ENCODE results near the gene RPAP3.

The RPAP3 gene

DNA sequence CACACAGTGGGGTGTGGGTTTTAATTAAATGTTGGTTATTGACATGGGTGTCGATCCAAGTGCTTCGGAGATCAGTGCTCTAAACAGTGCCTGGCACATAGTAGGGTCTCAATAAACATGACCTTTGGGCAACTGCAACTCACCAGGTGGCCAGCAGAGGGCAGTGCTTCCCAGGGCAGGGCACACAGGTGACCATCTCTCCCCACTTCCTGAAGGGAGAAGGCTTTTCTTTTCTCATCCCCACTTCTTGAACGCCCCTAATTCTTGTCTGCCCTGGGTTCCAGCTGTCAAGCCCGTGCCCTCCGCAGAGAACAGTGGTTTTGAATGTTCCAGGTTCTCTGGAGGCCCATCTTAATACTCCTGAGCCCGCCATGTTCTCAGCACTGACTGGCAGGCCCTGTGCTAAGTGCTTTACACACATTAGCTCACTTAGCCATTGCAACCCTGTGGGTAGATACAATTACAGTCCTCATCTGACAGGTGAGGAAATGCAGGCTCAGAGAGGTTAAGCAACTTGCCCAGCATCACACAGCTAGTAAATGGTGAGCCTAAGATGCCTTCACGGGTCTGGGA lies 36.5 kb upstream of the RPAP3 start:
- DNase-seq (ENCODE audit: extremely low read depth in 1 of 2, low read depth in 1 of 2): peak in 1 of 2 donors; percentile 58

GRCh38 chr12:47741340-47741703 lies 35.5 kb upstream of the RPAP3 start:
- DNase-seq (ENCODE audit: extremely low read depth in 1 of 2, low read depth in 1 of 2): peak; percentile 51 to 55

GRCh38 chr12:47740606-47741339 lies 34.9 kb upstream of the RPAP3 start:
- no peak for DNase-seq (ENCODE audit: extremely low read depth in 1 of 2, low read depth in 1 of 2)

DNA sequence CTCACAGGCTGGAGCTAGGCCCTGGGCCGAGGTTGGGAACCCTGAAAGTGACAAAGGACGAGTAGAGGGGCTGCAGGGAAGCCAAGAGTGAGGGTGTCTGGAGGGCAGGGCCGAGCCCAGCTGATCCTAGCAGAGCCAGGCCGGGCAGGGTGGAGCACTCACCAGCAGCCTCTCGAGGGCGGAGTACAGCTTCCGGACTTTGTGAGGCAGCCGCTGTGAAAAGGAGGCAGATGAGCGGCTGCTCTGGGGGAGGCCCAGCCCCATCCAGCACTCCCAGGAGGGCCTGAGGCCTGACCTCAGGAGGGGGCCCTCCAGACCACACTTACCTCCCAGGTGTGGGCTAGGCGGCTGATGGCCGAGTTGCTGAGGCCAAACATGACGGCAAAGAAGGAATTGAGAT lies 34.1 kb upstream of the RPAP3 start:
- DNase-seq (ENCODE audit: extremely low read depth in 1 of 2, low read depth in 1 of 2): no peak

GRCh38 chr12:47739297-47739696 lies 33.5 kb upstream of the RPAP3 start:
- DNase-seq (ENCODE audit: extremely low read depth in 1 of 2, low read depth in 1 of 2): no peak

DNA sequence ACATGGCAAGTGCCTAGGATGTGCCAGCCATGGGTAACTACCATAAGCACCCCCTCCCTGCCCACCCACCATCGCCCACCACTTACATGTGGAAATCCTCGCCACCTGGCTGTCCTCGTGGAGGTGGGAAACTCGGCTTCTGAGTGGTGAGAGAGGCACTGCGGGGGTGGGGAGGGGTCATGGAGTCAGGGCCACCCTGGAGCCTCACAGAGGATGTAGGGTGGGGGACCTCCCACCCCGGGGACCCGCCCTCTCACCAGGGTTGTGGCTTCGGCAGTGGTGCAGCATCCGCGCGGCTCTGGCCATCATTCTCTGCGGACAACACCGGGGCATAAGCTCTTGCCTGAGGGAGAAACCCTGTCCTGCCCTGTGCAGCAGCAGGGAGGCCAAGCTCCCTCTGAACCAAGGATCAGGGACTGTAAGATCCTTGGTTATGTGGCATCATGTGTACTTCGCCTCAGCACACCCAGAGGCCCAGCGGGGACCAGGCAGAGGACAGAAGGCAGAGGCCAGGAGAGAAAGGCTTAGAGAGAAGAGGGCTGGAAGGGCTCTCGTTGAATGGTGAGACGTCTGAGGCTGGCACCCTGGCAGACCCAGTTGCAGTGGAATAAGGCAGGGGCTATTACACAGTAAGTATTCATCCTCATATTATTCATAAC lies 32.2 kb upstream of the RPAP3 start:
- DNase-seq (ENCODE audit: extremely low read depth in 1 of 2, low read depth in 1 of 2): no peak

GRCh38 chr12:47736877-47737676 lies 31.2 kb upstream of the RPAP3 start:
- DNase-seq (ENCODE audit: extremely low read depth in 1 of 2, low read depth in 1 of 2): no peak

DNA sequence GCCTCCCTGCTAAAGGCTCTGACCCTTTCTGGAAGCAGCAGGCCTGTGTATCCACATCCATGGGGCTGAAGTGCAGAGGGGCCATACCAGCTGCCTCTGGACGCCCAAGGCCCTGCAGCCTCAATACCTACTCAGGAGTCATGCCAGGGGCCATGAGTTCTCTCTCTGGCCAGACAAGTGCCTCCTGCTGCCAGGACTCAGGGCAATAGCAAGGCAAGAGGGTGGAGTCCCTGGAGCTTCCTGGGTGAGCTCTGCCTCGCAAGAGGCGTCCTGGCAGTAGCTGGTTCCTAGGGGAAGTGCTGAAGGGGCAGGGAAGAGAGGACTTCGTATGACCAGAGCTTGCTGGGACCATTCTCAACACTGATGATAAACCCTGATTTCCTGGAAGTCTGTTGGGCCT lies 30.4 kb upstream of the RPAP3 start:
- DNase-seq (ENCODE audit: extremely low read depth in 1 of 2, low read depth in 1 of 2): no peak

GRCh38 chr12:47735649-47736048 lies 29.8 kb upstream of the RPAP3 start:
- DNase-seq (ENCODE audit: extremely low read depth in 1 of 2, low read depth in 1 of 2): no peak

- no peak for DNase-seq (ENCODE audit: extremely low read depth in 1 of 2, low read depth in 1 of 2)
Observed at GRCh38 chr12:47734725-47735480, 29.1 kb upstream of the RPAP3 start.

DNA sequence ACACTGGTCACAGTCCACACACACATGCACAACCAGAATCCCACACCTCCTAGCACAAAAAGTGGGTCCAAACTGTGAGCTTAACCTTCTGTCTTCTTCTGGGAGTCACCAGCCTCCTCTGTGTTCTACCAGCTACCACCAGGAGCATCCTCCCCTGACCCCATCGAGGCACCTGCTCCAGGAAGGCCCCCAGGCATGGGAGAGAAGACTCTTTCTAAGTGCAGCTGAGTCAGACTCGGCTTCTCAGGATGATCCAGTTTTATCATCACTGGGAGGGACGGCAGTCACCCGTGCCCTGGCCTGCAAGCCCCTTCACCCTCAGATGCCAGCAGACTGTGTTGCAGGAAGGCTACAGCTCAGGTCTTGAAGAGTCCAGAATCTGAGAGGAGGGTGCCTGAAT lies 27.3 kb upstream of the RPAP3 start:
- no peak for DNase-seq (ENCODE audit: extremely low read depth in 1 of 2, low read depth in 1 of 2)

DNA sequence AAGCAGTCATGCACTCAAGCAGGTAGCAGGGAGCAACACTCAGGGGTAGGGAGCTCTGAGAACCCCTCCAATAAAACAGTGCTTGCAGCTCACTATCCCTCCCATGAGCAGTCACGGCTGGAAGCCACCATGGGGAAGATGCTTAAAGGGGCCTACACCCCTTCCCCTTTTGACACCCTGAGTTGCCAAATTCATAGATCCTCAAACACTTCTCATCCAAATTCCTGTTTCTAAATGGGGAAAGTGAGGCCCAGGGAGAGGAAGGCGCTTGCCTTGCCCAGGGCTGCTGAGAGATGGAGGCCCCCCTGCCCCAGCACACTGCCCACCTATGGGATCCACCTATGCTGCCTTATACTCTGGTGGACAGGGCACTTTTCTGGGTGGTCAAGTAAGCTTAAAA lies 26.7 kb upstream of the RPAP3 start:
- DNase-seq (ENCODE audit: extremely low read depth in 1 of 2, low read depth in 1 of 2): no peak

DNA sequence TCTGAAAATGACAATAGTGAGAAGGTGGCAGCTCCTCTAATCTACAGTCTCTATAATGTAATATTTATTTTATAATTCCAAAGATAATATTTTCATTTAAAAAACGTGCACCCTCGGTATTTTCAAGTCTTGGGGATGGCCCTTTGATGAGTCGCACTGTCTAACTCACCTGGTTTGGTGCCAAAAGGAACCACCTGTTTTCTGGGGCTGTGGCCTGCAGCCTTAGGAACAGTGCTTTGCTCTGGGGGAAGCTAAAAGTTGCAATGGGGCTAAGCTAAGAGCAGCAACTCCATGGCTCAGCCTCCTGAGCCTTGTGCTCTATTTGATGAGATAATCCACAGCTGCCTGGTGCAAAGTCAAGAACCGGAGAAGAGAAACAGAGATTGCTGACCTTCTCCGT lies 25.9 kb upstream of the RPAP3 start:
- no peak for DNase-seq (ENCODE audit: extremely low read depth in 1 of 2, low read depth in 1 of 2)

DNA sequence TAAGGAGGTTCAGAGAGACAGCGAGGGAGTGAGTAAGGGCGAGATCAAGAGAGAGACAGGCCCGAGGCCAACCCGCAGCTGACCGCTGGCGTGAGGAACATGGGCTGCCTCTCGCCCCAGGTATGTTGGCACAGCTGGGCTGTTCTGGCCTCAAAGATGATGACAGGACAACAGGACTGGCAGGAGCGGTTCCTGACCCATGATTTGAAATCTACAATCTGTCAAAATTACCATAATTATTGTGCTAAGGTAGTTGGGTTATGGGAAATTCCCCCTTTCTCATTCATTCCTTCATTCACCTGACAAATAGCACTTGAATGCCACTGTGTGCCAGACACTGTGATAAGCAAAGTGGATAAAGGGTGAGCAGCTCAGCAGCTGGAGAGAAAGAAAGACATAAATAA lies 24.5 kb upstream of the RPAP3 start:
- DNase-seq (ENCODE audit: extremely low read depth in 1 of 2, low read depth in 1 of 2): no peak

DNA sequence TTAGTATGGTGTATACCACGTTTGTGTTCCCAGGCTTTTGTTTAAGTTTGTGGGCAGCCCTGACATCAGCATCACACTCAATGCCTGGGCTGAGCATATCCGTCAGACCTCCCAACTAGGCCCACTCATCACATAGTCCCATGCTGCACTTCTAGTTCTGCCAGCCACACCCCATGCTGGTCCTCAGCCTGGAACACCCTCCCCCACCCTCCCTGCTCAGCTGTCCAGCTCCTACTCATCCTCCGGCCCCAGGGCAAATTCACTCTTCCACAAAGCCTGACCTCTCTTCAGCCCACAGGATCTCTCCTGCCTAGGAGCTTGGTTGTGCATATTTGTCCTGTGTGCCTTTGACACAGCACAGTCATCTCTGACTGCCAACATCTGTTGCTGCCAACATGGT lies 23.4 kb upstream of the RPAP3 start:
- DNase-seq (ENCODE audit: extremely low read depth in 1 of 2, low read depth in 1 of 2): no peak

- DNase-seq (ENCODE audit: extremely low read depth in 1 of 2, low read depth in 1 of 2): no peak
Observed at GRCh38 chr12:47725893-47726292, 20.1 kb upstream of the RPAP3 start.

DNA sequence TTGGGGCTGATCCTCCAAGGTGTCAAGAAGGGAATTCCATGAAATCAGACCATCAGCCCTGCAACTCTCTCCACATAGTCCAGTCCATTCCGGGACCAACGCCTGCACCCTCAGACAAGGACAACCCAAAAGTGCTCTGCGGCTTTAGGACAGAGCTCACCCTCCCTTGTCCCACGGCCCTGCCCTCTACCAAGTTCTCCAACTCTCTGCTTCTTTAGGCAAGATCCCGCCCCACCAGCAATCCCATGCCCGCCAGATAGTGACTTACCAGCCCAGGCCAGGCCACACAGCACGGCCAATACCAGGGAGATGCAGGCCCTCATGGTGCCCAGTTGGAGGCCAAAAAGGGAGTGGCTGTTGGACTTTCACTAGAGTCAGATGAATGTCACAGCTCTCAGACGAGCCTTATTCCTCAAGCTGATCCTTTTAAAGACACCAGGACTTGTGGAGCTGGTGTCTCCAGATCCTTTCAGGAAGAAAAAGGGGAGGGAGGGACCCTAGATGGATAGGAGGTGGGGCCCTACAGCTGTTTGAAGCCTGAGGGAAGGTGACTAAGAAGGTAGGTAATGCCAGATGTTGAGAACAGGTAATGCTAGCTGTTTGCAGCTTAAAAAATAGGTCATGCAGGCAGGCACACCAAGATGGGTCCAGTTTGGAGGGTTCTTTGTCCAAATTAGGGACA lies 19.4 kb upstream of the RPAP3 start, which contains the start of gene ENDOU:
Gene ENDOU, minus strand, starts transcription at position 400 of the 682 bp plus-strand sequence. Its CDS starts 77 bp downstream, at position 323.
- no peak for DNase-seq (ENCODE audit: extremely low read depth in 1 of 2, low read depth in 1 of 2)

GRCh38 chr12:47722941-47723631 lies 17.3 kb upstream of the RPAP3 start:
- no peak for DNase-seq (ENCODE audit: extremely low read depth in 1 of 2, low read depth in 1 of 2)

DNA sequence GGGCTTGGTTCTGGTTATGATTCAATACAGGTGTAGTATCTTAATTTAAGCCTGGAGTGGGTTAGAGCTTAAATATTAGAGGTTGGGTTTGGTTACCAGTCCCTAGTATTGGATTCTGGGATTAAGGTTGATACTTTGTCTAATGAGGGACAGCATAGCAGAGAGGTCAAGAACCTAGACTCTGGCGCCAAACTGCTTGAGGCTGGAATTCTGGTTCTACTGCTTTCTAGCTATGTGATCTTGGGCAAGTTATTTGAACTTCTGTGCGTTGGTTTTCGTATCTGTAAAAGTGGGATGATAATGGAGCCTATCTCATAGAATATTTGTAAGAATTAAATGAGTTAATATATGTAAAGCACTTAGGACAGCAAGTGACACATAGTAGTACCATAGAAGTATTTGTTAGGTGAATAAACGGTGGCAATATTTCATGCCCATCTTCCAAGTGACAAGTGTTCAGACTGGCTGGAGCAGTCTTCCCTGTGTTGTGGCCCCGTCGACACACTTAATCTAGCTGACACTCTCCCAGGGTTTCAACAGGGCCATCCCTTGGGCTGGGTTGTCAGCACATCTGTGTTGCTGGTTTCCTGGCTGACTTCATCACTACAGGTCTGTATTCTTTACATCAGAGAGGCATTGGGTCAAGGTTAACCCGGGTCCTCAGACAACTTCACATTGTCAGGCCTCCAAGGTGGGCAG lies 16.5 kb upstream of the RPAP3 start:
- no peak for DNase-seq (ENCODE audit: extremely low read depth in 1 of 2, low read depth in 1 of 2)

Data from activated CD8-positive, alpha-beta memory T cell treated with anti-CD3 and anti-CD28 coated beads for 1 hour (primary cell).